NCI-H82 (cell line): Measurements from ENCODE around the gene TTC19.
"Not testable (repeated sequence)": the region's sequence is repeated elsewhere in the genome, so short reads cannot be mapped to it uniquely, and the experiment has no call there.

Experiments
- DNase-seq: peaks from one replicate; lab custom pipeline; 2025; lab: John Stamatoyannopoulos, UW

TTC19 gene

GRCh38 chr17:15973016-15973415 is 26.6 kb upstream of the TTC19 start:
- DNase-seq, result no peak

- DNase-seq, result no peak
Observed at GRCh38 chr17:15973834-15974233, 25.8 kb upstream of the TTC19 start.

GRCh38 chr17:15977894-15978293 is 21.7 kb upstream of the TTC19 start:
- DNase-seq, result no peak

DNA sequence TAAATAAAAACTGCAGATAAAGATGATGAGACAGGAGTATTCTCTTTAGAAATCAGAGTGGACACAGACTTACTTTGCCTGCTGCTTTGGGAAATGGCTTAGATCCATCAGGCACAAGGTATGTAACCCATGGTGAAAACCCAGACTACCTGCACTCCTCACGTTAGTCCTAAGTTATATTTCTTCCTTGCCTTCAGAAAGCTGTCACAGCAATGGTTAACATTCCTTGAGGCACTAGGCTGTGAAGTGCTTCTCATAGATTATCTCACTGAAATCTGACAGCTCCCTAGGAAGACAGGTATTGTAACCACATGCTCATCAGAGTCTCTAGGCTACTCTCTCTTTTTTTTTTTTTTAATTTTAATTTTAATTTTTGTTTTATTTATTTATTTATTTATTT is 21.0 kb upstream of the TTC19 start:
- no peak for DNase-seq

- not testable (repeated sequence) for DNase-seq
Observed at GRCh38 chr17:15979013-15979412, 20.6 kb upstream of the TTC19 start.

- DNase-seq, result no peak
Observed at GRCh38 chr17:15981208-15981607, 18.4 kb upstream of the TTC19 start.

GRCh38 chr17:15981646-15982580 is 17.7 kb upstream of the TTC19 start:
- no peak for DNase-seq

DNA sequence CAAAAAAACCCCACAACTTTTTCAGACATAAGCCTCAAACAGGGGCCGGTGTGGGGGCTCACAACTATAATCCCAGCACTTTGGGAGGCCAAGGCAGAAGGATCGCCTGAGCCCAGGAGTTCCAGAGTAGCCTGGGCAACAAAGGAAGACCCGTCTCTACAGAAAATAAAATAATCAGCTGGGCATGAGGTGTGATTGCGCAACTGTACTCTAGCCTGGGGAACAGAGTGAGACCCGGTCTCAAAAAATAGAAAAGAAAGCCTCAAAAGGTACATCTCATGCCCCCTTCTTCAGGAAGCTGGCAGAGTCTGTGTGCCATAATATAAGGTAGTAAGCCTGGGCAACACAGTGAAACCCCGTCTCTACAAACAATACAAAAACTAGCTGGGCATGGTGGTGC is 3.3 kb upstream of the TTC19 start:
- no peak for DNase-seq

GRCh38 chr17:15998031-15998562 is 1.5 kb upstream of the TTC19 start:
- no peak for DNase-seq

- DNase-seq, result peak; percentile 73
Observed at GRCh38 chr17:15999974-16000827, 577 bp downstream of the TTC19 start.

DNA sequence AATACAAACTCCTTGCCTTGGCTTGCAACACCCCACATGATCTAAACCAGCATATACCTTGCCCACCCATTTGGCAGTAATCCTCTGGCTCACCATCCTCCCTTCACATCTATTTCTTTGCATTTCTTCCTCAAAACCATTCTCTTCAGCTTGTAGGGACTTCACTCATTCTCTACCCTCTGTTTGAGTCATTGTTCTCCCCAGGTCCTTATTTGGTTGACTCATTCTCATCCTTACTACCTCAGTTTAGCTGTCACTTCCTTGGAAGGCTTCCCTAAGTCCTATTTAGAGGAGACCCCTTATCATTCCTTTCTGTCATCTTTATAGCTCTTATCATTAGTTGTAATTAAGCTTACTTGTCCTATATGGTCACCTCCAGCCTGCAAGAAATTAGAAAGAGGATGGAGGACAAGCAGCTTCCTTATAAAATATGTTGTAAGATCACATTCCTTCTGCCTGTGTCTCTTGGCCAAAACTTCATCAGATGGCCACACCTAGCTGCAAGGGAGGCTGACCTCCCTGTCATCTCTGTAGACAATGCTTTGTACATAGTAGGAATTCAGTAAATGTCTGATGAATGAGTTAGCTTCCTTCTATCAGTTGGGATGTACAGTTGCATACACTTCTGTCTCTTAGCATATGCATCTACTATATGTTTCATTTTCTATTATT is 1.7 kb downstream of the TTC19 start:
- DNase-seq, result no peak

- DNase-seq, result no peak
Observed at GRCh38 chr17:16002708-16003260, 3.2 kb downstream of the TTC19 start.

DNA sequence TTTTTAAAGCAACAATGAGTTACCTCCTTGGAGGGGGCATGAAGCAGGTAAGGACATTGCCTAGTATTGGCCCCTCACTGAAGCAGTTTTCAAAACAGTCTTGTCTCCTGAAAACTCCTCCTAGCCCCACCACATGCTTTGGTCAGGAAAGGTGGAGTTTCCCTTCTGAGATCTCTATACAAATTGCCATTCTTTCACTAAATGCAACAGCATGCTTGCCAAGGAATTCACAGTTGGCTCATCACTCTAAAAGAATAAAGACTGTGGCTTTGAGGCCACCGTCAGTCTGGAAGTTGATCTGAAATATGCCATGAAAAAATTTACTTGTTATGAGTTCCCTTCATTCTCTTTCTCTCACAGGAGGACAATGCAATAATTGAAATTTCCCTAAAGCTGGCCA is 4.2 kb downstream of the TTC19 start:
- no peak for DNase-seq

GRCh38 chr17:16005636-16006035 is 6.0 kb downstream of the TTC19 start:
- no peak for DNase-seq

GRCh38 chr17:16007439-16007838 is 7.8 kb downstream of the TTC19 start:
- no peak for DNase-seq

DNA sequence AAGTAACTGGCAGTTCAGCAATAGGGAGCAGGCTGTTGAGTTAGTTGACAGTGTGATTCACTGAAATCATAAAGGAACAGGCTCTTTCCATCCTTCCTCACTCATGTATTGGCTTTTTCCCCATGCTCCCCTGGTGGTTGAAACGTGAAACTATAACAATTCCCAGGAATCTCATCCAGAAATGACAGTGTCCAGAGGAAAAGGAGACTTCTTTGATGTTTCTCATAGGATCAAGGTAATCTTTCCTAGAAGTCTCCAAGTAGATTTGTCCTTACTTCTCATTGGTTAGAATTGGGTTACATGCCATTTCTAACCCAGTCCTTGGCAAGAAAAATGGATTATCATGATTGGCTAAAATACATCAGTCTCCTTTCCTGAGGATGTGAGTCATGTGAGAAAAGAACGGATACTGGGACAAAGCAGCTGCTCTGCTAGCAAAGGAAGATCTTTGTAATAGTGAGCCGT is 14.4 kb downstream of the TTC19 start:
- DNase-seq, result peak; percentile 58

DNA sequence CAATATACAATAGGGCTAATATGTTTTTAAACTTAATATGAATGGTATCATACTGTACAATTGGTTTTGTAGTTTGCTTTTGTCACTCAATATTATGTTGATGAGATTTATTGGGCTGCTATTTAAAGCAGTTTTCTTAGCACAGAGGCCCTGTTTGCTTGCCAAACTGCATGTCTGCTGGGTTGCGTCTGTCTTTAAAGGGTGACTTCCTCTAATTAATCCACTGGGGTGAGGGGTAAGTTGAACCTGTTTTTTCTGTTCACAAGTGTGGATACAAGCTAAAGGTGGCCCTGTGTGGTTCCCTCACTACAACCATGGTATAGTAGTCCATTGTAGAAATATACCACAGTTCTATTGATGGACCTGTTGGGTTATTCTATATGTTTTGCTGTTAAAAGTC is 19.7 kb downstream of the TTC19 start:
- no peak for DNase-seq

- no peak for DNase-seq
Observed at GRCh38 chr17:16023881-16024280, 24.3 kb downstream of the TTC19 start.

- no peak for DNase-seq
Observed at GRCh38 chr17:16025202-16025601, 25.6 kb downstream of the TTC19 start.

GRCh38 chr17:16026895-16027294 is 27.3 kb downstream of the TTC19 start:
- no peak for DNase-seq

GRCh38 chr17:16027708-16028584 is 28.3 kb downstream of the TTC19 start:
- DNase-seq, result no peak
